HG03097 (cell line): Measurements from ENCODE around the gene RNF7.
"Not testable (repeated sequence)": the region's sequence is repeated elsewhere in the genome, so short reads cannot be mapped to it uniquely, and the experiment has no call there.

Experiments
- ATAC-seq: cut with Tn5 transposase; IDR thresholded peaks from one replicate; pipeline ENCODE4 v1.9.1; 2021; ENCODE audit not compliant: unreplicated experiment, low FRiP score

RNF7 gene

GRCh38 chr3:141738022-141738890, at the start of gene RNF7:
Gene RNF7, plus strand, starts transcription at chr3:141738298. Its CDS starts 44 bp downstream, at chr3:141738342.
- ATAC-seq: peak; percentile 92

GRCh38 chr3:141690431-141691072, 47.5 kb upstream of the RNF7 start:
- no peak for ATAC-seq

GRCh38 chr3:141691471-141691870, 46.6 kb upstream of the RNF7 start:
- ATAC-seq: not testable (repeated sequence)

GRCh38 chr3:141692973-141693372, 45.1 kb upstream of the RNF7 start:
- not testable (repeated sequence) for ATAC-seq

GRCh38 chr3:141699324-141699723, 38.8 kb upstream of the RNF7 start:
- no peak for ATAC-seq

- no peak for ATAC-seq
Observed at GRCh38 chr3:141699897-141700296, 38.2 kb upstream of the RNF7 start.

- not testable (repeated sequence) for ATAC-seq
Observed at GRCh38 chr3:141703367-141703766, 34.7 kb upstream of the RNF7 start.

- ATAC-seq: no peak
Observed at GRCh38 chr3:141707741-141708203, 30.3 kb upstream of the RNF7 start.

- no peak for ATAC-seq
Observed at GRCh38 chr3:141708367-141708766, 29.7 kb upstream of the RNF7 start.

- no peak for ATAC-seq
Observed at GRCh38 chr3:141709126-141709770, 28.9 kb upstream of the RNF7 start.

- ATAC-seq: no peak
Observed at GRCh38 chr3:141710121-141710520, 28.0 kb upstream of the RNF7 start.

- ATAC-seq: no peak
Observed at GRCh38 chr3:141710888-141711616, 27.0 kb upstream of the RNF7 start.

GRCh38 chr3:141714671-141715070, 23.4 kb upstream of the RNF7 start:
- no peak for ATAC-seq

GRCh38 chr3:141722081-141722480, 16.0 kb upstream of the RNF7 start:
- no peak for ATAC-seq

- no peak for ATAC-seq
Observed at GRCh38 chr3:141722648-141723047, 15.4 kb upstream of the RNF7 start.

GRCh38 chr3:141723255-141723654, 14.8 kb upstream of the RNF7 start:
- ATAC-seq: no peak

- ATAC-seq: no peak
Observed at GRCh38 chr3:141724186-141724585, 13.9 kb upstream of the RNF7 start.

GRCh38 chr3:141725036-141725435, 13.1 kb upstream of the RNF7 start:
- ATAC-seq: no peak

- no peak for ATAC-seq
Observed at GRCh38 chr3:141726483-141726882, 11.6 kb upstream of the RNF7 start.

GRCh38 chr3:141728355-141728892, 9.7 kb upstream of the RNF7 start:
- ATAC-seq: no peak
